Hepatocyte (in vitro differentiated cells): ENCODE results near the gene DOC2B.

ENCODE experiments used
- CTCF ChIP-seq: fragments of 200-600 bp; sonication (generic); IDR thresholded peaks from 2 replicates; pipeline ENCODE4 v1.5.1; 2016; ENCODE audit warnings: antibody characterized with exemption, mild to moderate bottlenecking; ENCODE audit not compliant: poor library complexity
- EZH2phosphoT487 ChIP-seq: fragments of 200-600 bp; sonication (generic); IDR thresholded peaks from one replicate; pipeline ENCODE4 v1.6.1; 2018; ENCODE audit warnings: antibody characterized with exemption, mild to moderate bottlenecking, low read depth, moderate library complexity; ENCODE audit not compliant: unreplicated experiment, severe bottlenecking

GRCh38 chr17:173166-173911 lies 8.1 kb downstream of the DOC2B start:
- TF ChIP-seq CTCF: no peak
- TF ChIP-seq EZH2phosphoT487: no peak
